GM18508 (cell line): ENCODE data around the gene MT1B.
A peak's percentile ranks its signal among the peaks of the same experiment; 100 is the strongest.
"Not testable (repeated sequence)": the region's sequence is repeated elsewhere in the genome, so short reads cannot be mapped to it uniquely, and the experiment has no call there.

Experiments
- ATAC-seq: cut with Tn5 transposase; IDR thresholded peaks from one replicate; pipeline ENCODE4 v1.9.1; 2021; ENCODE audit warnings: moderate number of reproducible peaks; ENCODE audit not compliant: insufficient read depth, unreplicated experiment

The MT1B gene

GRCh38 chr16:56664506-56664905 is 12.8 kb downstream of the MT1B start:
- no peak for ATAC-seq

- not testable (repeated sequence) for ATAC-seq
Measured at GRCh38 chr16:56665286-56666261, 13.9 kb downstream of the MT1B start.

GRCh38 chr16:56667581-56668571 is 16.2 kb downstream of the MT1B start, which contains the start of gene MT1G:
TSS of gene MT1G (minus strand) at chr16:56668065. CDS start at chr16:56667993, 72 bp downstream.
- no peak for ATAC-seq

GRCh38 chr16:56669005-56669839 is 17.5 kb downstream of the MT1B start, which contains the start of gene MT1H:
TSS of gene MT1H (plus strand) at chr16:56669814. CDS start at chr16:56669885, 71 bp downstream.
- no peak for ATAC-seq

GRCh38 chr16:56669840-56670619 is 18.3 kb downstream of the MT1B start:
- no peak for ATAC-seq

- no peak for ATAC-seq
Measured at GRCh38 chr16:56670620-56670934, 18.9 kb downstream of the MT1B start.

- ATAC-seq = not testable (repeated sequence)
Measured at GRCh38 chr16:56671691-56672090, 20.0 kb downstream of the MT1B start.

- not testable (repeated sequence) for ATAC-seq
Measured at GRCh38 chr16:56672171-56672570, 20.5 kb downstream of the MT1B start.

GRCh38 chr16:56672761-56673536 is 21.3 kb downstream of the MT1B start:
- ATAC-seq = no peak

- no peak for ATAC-seq
Measured at GRCh38 chr16:56673921-56674320, 22.2 kb downstream of the MT1B start.

GRCh38 chr16:56674570-56674969 is 22.9 kb downstream of the MT1B start:
- ATAC-seq = not testable (repeated sequence)

- no peak for ATAC-seq
Measured at GRCh38 chr16:56675685-56676210, 24.1 kb downstream of the MT1B start.

- no peak for ATAC-seq
Measured at GRCh38 chr16:56677474-56677873, 25.8 kb downstream of the MT1B start.

- no peak for ATAC-seq
Measured at GRCh38 chr16:56679078-56679730, 27.5 kb downstream of the MT1B start.

GRCh38 chr16:56679818-56680217 is 28.1 kb downstream of the MT1B start:
- no peak for ATAC-seq

GRCh38 chr16:56681939-56682702 is 30.4 kb downstream of the MT1B start, which contains the start of gene MT1X:
TSS of gene MT1X (plus strand) at chr16:56682470. CDS start at chr16:56682541, 71 bp downstream.
- peak; percentile 69 for ATAC-seq
